ENCODE results near the gene TGFBR2. TPM values are rescaled to one million over a fixed set of nuclear protein-coding genes. Genes with fewer than 3 reads are reported as not detected.

TGFBR2 gene
- total RNA-seq, 1 experiment from 2014 or later, result 45.9 TPM

- no peak for ATAC-seq
- intact Hi-C loops (cut with micrococcal nuclease; ENCODE audit: unreplicated experiment), result no loop called here
- BruUV-seq (replicated peaks), result no TSS peak
- Histone ChIP-seq H3K9me3 (ENCODE audit: control insufficient read depth, insufficient read depth, low read depth, low read length) (no peaks in the 10 kb centered on the region), H3K4me3 (ENCODE audit: low read depth in 2 of 2, low read length in 2 of 2) (no peak overlapping the region), H3K4me1 (ENCODE audit: control insufficient read depth, insufficient read depth, low read length) (no peaks in the 10 kb centered on the region; the same call in 1 of the 2 replicates), H3K27ac (ENCODE audit: low read length) (no peak overlapping the region; the same call in 1 of the 2 replicates), H3K36me3 (ENCODE audit: control insufficient read depth, insufficient read depth, low read length) (no peaks in the 10 kb centered on the region; the same call in 1 of the 2 replicates), H3K27me3 (ENCODE audit: control insufficient read depth, insufficient read depth, low read length) (no peaks in the 10 kb centered on the region)
- in situ Hi-C loops (cut with HindIII; ENCODE audit: low pct_unique_long_range_greater_than_20kb, low sequenced_read_pairs), result no loop called here
- ChIA-PET POLR2A (no interaction called here), CTCF (no interaction called here)
- no peak for DNase-seq (ENCODE audit: low read depth, low spot score)
- TF ChIP-seq SIN3A (IDR thresholded peaks at IDR 0.05; ENCODE audit: borderline replicate concordance, insufficient read depth, low read depth, low read length) (no peak), CTCF (IDR thresholded peaks at IDR 0.05) (no peak), POLR2AphosphoS5 (IDR thresholded peaks at IDR 0.05; ENCODE audit: low read depth, low read length) (no peak), REST (IDR thresholded peaks at IDR 0.05; ENCODE audit: insufficient read depth in 1 of 2, low read depth in 2 of 2, low read length in 1 of 2) (no peak), TCF7L2 (IDR thresholded peaks at IDR 0.05; ENCODE audit: low read depth, low read length) (no peak)
Observed at GRCh38 chr3:30597769-30598134, 8.6 kb upstream of the TGFBR2 start.

- Histone ChIP-seq H3K9me3 (ENCODE audit: control insufficient read depth, insufficient read depth, low read depth, low read length) (no peaks in the 10 kb centered on the region), H3K4me1 (ENCODE audit: control insufficient read depth, insufficient read depth, low read length) (no peaks in the 10 kb centered on the region; the same call in 1 of the 2 replicates), H3K36me3 (ENCODE audit: control insufficient read depth, insufficient read depth, low read length) (no peaks in the 10 kb centered on the region; the same call in 1 of the 2 replicates), H3K4me3 (ENCODE audit: low read depth in 2 of 2, low read length in 2 of 2) (no peak overlapping the region), H3K27ac (ENCODE audit: low read length) (no peak overlapping the region; the same call in 1 of the 2 replicates), H3K27me3 (ENCODE audit: control insufficient read depth, insufficient read depth, low read length) (no peaks in the 10 kb centered on the region)
- POLR2A ChIA-PET, result no interaction called here
- intact Hi-C loops (cut with micrococcal nuclease; ENCODE audit: unreplicated experiment) (no loop called here), in situ Hi-C loops (cut with HindIII; ENCODE audit: low pct_unique_long_range_greater_than_20kb, low sequenced_read_pairs) (no loop called here)
- DNase-seq (ENCODE audit: low read depth, low spot score) (no peak), ATAC-seq (no peak)
- TF ChIP-seq POLR2AphosphoS5 (IDR thresholded peaks at IDR 0.05; ENCODE audit: low read depth, low read length) (no peak), TCF7L2 (IDR thresholded peaks at IDR 0.05; ENCODE audit: low read depth, low read length) (no peak), CTCF (IDR thresholded peaks at IDR 0.05) (no peak), REST (IDR thresholded peaks at IDR 0.05; ENCODE audit: insufficient read depth in 1 of 2, low read depth in 2 of 2, low read length in 1 of 2) (no peak), SIN3A (IDR thresholded peaks at IDR 0.05; ENCODE audit: borderline replicate concordance, insufficient read depth, low read depth, low read length) (no peak)
- no TSS peak for BruUV-seq (replicated peaks)
- CTCF ChIA-PET, result no interaction called here
Observed at GRCh38 chr3:30598668-30599545, 7.5 kb upstream of the TGFBR2 start.

Measured in Panc1 (cell line).